ENCODE measurements around the gene WDR3. TPM values are rescaled to one million over a fixed set of nuclear protein-coding genes. Genes with fewer than 3 reads are reported as not detected.

The WDR3 gene
- total and polyA plus RNA-seq, 10 of the 15 experiments (the other 5 are each of a cell fraction or from before 2014, with no cell fraction given) = 24.0 to 66.5 (median 42.9) TPM

DNA sequence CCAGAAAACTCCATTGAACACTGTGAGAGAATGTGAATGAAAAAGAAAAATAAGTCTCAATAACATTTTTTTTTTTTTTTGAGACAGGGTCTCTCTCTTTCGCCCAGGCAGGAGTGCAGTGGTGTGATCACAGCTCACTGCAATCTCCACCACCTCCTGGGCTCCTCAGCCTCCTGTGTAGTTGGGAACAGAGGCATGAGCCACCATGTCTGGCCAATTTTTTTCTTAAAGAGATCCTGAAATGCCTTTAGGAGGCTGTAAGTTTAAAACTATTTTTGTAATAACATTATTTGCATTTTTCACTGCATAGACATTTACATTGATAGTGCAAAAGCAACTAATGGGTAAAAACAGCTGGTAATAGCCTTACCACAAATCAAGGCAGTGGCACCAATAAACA is 35.5 kb upstream of the WDR3 start:
- Histone ChIP-seq H3K4me2 (ENCODE audit: control insufficient read depth, insufficient read depth) (no peak overlapping the region), H3K4me3 (no peak overlapping the region), H3K4me1 (ENCODE audit: control insufficient read depth, insufficient read depth, low read length) (no peaks in the 10 kb centered on the region), H3K9me3 (replicated peaks; ENCODE audit: control insufficient read depth, insufficient read depth, low read length) (no peaks in the 10 kb centered on the region), H2AFZ (ENCODE audit: control insufficient read depth, low read depth, low read length) (no peak overlapping the region), H3K9ac (ENCODE audit: control insufficient read depth, insufficient read depth, low read length) (no peak overlapping the region), H4K20me1 (ENCODE audit: control insufficient read depth, insufficient read depth) (no peaks in the 10 kb centered on the region), H3K36me3 (ENCODE audit: control insufficient read depth in 2 of 2, insufficient read depth in 2 of 2, low read length in 1 of 2) (peaks cover 0 to 8% of the 10 kb centered on the region in 2 experiments; a peak in 3 of 4 replicates), H3K27me3 (replicated peaks in 1 of 2; ENCODE audit: control insufficient read depth in 2 of 2, insufficient read depth in 2 of 2, low read length in 1 of 2) (no peaks in the 10 kb centered on the region), H3K79me2 (ENCODE audit: control insufficient read depth, insufficient read depth, low read length) (no peaks in the 10 kb centered on the region), H3K27ac (ENCODE audit: control insufficient read depth, insufficient read depth) (no peak overlapping the region)
- FAIRE-seq = no peak
- BruUV-seq (replicated peaks) = no TSS peak
- no peak for ATAC-seq
- SMC1A ChIA-PET (ENCODE audit: uncharacterized antibody, unreplicated experiment) = interaction anchor here (0.7 to 3.5 kb wide), 9 partner anchors 14 to 828 kb away, joined by 3 to 17 read pairs (median 3); partner anchors contain the start of genes GDAP2 and WDR3
- POLR2A ChIA-PET = interaction anchor here (0.7 to 1.0 kb wide), 3 partner anchors 35 to 1204 kb away, joined by 3 to 5 read pairs (median 5); partner anchors contain the start of genes GDAP2 and WDR3
- TF ChIP-seq ZBTB4 (CRISPR knock-in tag; IDR thresholded peaks at IDR 0.05) (no peak), FOXK2 (IDR thresholded peaks at IDR 0.05) (no peak), SIX5 (IDR thresholded peaks at IDR 0.05; ENCODE audit: low read depth, low read length, severe bottlenecking) (no peak), SIN3A (IDR thresholded peaks at IDR 0.05; ENCODE audit: low read depth, low read length) (no peak), BCLAF1 (IDR thresholded peaks at IDR 0.05) (no peak), E2F4 (IDR thresholded peaks at IDR 0.05; ENCODE audit: low read depth, low read length) (no peak), EGR1 (IDR thresholded peaks at IDR 0.05; ENCODE audit: borderline replicate concordance in 1 of 2, low read depth in 2 of 2, low read length in 2 of 2) (no peak)
- TF ChIP-seq, protein P1, sequence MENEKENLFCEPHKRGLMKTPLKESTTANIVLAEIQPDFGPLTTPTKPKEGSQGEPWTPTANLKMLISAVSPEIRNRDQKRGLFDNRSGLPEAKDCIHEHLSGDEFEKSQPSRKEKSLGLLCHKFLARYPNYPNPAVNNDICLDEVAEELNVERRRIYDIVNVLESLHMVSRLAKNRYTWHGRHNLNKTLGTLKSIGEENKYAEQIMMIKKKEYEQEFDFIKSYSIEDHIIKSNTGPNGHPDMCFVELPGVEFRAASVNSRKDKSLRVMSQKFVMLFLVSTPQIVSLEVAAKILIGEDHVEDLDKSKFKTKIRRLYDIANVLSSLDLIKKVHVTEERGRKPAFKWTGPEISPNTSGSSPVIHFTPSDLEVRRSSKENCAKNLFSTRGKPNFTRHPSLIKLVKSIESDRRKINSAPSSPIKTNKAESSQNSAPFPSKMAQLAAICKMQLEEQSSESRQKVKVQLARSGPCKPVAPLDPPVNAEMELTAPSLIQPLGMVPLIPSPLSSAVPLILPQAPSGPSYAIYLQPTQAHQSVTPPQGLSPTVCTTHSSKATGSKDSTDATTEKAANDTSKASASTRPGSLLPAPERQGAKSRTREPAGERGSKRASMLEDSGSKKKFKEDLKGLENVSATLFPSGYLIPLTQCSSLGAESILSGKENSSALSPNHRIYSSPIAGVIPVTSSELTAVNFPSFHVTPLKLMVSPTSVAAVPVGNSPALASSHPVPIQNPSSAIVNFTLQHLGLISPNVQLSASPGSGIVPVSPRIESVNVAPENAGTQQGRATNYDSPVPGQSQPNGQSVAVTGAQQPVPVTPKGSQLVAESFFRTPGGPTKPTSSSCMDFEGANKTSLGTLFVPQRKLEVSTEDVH (IDR thresholded peaks at IDR 0.05; ENCODE audit: low read depth, partially characterized antibody) = no peak
- TF ChIP-seq, protein P2, sequence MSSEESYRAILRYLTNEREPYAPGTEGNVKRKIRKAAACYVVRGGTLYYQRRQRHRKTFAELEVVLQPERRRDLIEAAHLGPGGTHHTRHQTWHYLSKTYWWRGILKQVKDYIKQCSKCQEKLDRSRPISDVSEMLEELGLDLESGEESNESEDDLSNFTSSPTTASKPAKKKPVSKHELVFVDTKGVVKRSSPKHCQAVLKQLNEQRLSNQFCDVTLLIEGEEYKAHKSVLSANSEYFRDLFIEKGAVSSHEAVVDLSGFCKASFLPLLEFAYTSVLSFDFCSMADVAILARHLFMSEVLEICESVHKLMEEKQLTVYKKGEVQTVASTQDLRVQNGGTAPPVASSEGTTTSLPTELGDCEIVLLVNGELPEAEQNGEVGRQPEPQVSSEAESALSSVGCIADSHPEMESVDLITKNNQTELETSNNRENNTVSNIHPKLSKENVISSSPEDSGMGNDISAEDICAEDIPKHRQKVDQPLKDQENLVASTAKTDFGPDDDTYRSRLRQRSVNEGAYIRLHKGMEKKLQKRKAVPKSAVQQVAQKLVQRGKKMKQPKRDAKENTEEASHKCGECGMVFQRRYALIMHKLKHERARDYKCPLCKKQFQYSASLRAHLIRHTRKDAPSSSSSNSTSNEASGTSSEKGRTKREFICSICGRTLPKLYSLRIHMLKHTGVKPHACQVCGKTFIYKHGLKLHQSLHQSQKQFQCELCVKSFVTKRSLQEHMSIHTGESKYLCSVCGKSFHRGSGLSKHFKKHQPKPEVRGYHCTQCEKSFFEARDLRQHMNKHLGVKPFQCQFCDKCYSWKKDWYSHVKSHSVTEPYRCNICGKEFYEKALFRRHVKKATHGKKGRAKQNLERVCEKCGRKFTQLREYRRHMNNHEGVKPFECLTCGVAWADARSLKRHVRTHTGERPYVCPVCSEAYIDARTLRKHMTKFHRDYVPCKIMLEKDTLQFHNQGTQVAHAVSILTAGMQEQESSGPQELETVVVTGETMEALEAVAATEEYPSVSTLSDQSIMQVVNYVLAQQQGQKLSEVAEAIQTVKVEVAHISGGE (CRISPR knock-in tag; IDR thresholded peaks at IDR 0.05) = no peak
- 100% methylated on average over 1 of the region's 1 CpG for WGBS (ENCODE audit: insufficient coverage, insufficient replicate concordance, low lambda C conversion rate, missing lambda C conversion rate)
- intact Hi-C loops (cut with micrococcal nuclease; ENCODE audit: unreplicated experiment) (no loop called here), in situ Hi-C loops (cut with MboI) (loop anchor here (10.0 kb wide), 1 partner anchor 359 kb away; no protein-coding TSS in a partner anchor)
- RAD21 ChIA-PET (ENCODE audit: unreplicated experiment) = no interaction called here
- DNase-seq (ENCODE audit: low read depth, low spot score) = no peak
- CTCF ChIA-PET = interaction anchor here (0.7 to 6.9 kb wide), 12 partner anchors 9 to 386 kb away, joined by 3 to 54 read pairs (median 4); partner anchors contain the start of genes GDAP2 and WDR3
